Measurements from ENCODE around the gene SMPD2. TPM values are rescaled to one million over a fixed set of nuclear protein-coding genes. Genes with fewer than 3 reads are reported as not detected.

Gene SMPD2
- total RNA-seq, 1 donor from 2014 or later = 6.2 TPM

GRCh38 chr6:109446541-109446940, 6.0 kb downstream of the SMPD2 start:
- Mint-ChIP-seq H3K27ac (ENCODE audit: unreplicated experiment) (no peak overlapping the region), H3K4me1 (ENCODE audit: low read depth, unreplicated experiment) (no peaks in the 10 kb centered on the region), H3K27me3 (ENCODE audit: low read depth, unreplicated experiment) (no peaks in the 10 kb centered on the region), H3K4me3 (ENCODE audit: unreplicated experiment) (no peak overlapping the region), H3K36me3 (ENCODE audit: low read depth, unreplicated experiment) (peaks cover 20% of the 10 kb centered on the region), H3K9me3 (ENCODE audit: unreplicated experiment) (no peaks in the 10 kb centered on the region)
- H3K27me3 ChIP-seq (ENCODE audit: insufficient read depth, low read length) = no peaks in the 10 kb centered on the region
- no peak overlapping the region for H3K4me3 ChIP-seq (ENCODE audit: insufficient read depth, low read depth, low read length)
- H3K27ac ChIP-seq (ENCODE audit: low read depth, low read length) = no peak overlapping the region
- H3K9ac ChIP-seq (ENCODE audit: low read length) = no peak overlapping the region
- TF ChIP-seq EZH2 (IDR thresholded peaks at IDR 0.05; ENCODE audit: insufficient read depth, low read length) = no peak
- no peak for FAIRE-seq
- H3K36me3 ChIP-seq (ENCODE audit: insufficient read depth, low read length) = peaks cover 20% of the 10 kb centered on the region
- no peak overlapping the region for H2AFZ ChIP-seq (ENCODE audit: low read depth, low read length)
- peaks cover under 1% of the 10 kb centered on the region for H3K4me1 ChIP-seq (ENCODE audit: insufficient read depth, low read length)
- H4K20me1 ChIP-seq (ENCODE audit: insufficient read depth, low read length) = peaks cover 46% of the 10 kb centered on the region
- no peak overlapping the region for H3K4me2 ChIP-seq (ENCODE audit: low read length)
- no peaks in the 10 kb centered on the region for H3K9me3 ChIP-seq (ENCODE audit: insufficient read depth, low read depth, low read length)
- H3K79me2 ChIP-seq (ENCODE audit: insufficient read depth, low read length) = no peaks in the 10 kb centered on the region
- no peak for DNase-seq (ENCODE audit: low read depth)

- Histone ChIP-seq H3K9ac (ENCODE audit: low read length) (no peak overlapping the region), H3K4me1 (ENCODE audit: insufficient read depth, low read length) (no peaks in the 10 kb centered on the region), H3K27ac (ENCODE audit: low read depth, low read length) (no peak overlapping the region), H3K9me3 (ENCODE audit: insufficient read depth, low read depth, low read length) (no peaks in the 10 kb centered on the region), H3K36me3 (ENCODE audit: insufficient read depth, low read length) (peaks cover 20% of the 10 kb centered on the region), H3K4me3 (ENCODE audit: insufficient read depth, low read depth, low read length) (no peak overlapping the region), H3K27me3 (ENCODE audit: insufficient read depth, low read length) (no peaks in the 10 kb centered on the region), H2AFZ (ENCODE audit: low read depth, low read length) (no peak overlapping the region), H4K20me1 (ENCODE audit: insufficient read depth, low read length) (peaks cover 41% of the 10 kb centered on the region), H3K79me2 (ENCODE audit: insufficient read depth, low read length) (no peaks in the 10 kb centered on the region), H3K4me2 (ENCODE audit: low read length) (no peak overlapping the region)
- Mint-ChIP-seq H3K27ac (ENCODE audit: unreplicated experiment) (no peak overlapping the region), H3K4me3 (ENCODE audit: unreplicated experiment) (no peak overlapping the region), H3K9me3 (ENCODE audit: unreplicated experiment) (no peaks in the 10 kb centered on the region), H3K36me3 (ENCODE audit: low read depth, unreplicated experiment) (peaks cover 23% of the 10 kb centered on the region), H3K4me1 (ENCODE audit: low read depth, unreplicated experiment) (no peaks in the 10 kb centered on the region), H3K27me3 (ENCODE audit: low read depth, unreplicated experiment) (no peaks in the 10 kb centered on the region)
- FAIRE-seq (no peak), DNase-seq (ENCODE audit: low read depth) (no peak)
- no peak for TF ChIP-seq CTCF (IDR thresholded peaks at IDR 0.05; ENCODE audit: insufficient read depth, low read depth, low read length)
- TF ChIP-seq EZH2 (IDR thresholded peaks at IDR 0.05; ENCODE audit: insufficient read depth, low read length) = no peak
Measured at GRCh38 chr6:109447087-109447486, 6.6 kb downstream of the SMPD2 start.

GRCh38 chr6:109447878-109448555, 7.5 kb downstream of the SMPD2 start:
- Histone ChIP-seq H3K36me3 (ENCODE audit: insufficient read depth, low read length) (peaks cover 19% of the 10 kb centered on the region), H2AFZ (ENCODE audit: low read depth, low read length) (no peak overlapping the region), H3K4me2 (ENCODE audit: low read length) (no peak overlapping the region), H3K27me3 (ENCODE audit: insufficient read depth, low read length) (no peaks in the 10 kb centered on the region), H4K20me1 (ENCODE audit: insufficient read depth, low read length) (peaks cover 32% of the 10 kb centered on the region), H3K79me2 (ENCODE audit: insufficient read depth, low read length) (no peaks in the 10 kb centered on the region), H3K4me3 (ENCODE audit: insufficient read depth, low read depth, low read length) (no peak overlapping the region), H3K9me3 (ENCODE audit: insufficient read depth, low read depth, low read length) (no peaks in the 10 kb centered on the region), H3K27ac (ENCODE audit: low read depth, low read length) (no peak overlapping the region), H3K9ac (ENCODE audit: low read length) (no peak overlapping the region), H3K4me1 (ENCODE audit: insufficient read depth, low read length) (no peaks in the 10 kb centered on the region)
- H3K27me3 Mint-ChIP-seq (ENCODE audit: low read depth, unreplicated experiment) = no peaks in the 10 kb centered on the region
- H3K27ac Mint-ChIP-seq (ENCODE audit: unreplicated experiment) = no peak overlapping the region
- FAIRE-seq (no peak), DNase-seq (ENCODE audit: low read depth) (no peak)
- no peak for TF ChIP-seq CTCF (IDR thresholded peaks at IDR 0.05; ENCODE audit: insufficient read depth, low read depth, low read length)
- TF ChIP-seq EZH2 (IDR thresholded peaks at IDR 0.05; ENCODE audit: insufficient read depth, low read length) = no peak
- H3K36me3 Mint-ChIP-seq (ENCODE audit: low read depth, unreplicated experiment) = peaks cover 25% of the 10 kb centered on the region
- no peak overlapping the region for H3K4me3 Mint-ChIP-seq (ENCODE audit: unreplicated experiment)
- no peaks in the 10 kb centered on the region for H3K9me3 Mint-ChIP-seq (ENCODE audit: unreplicated experiment)
- peaks cover 1% of the 10 kb centered on the region for H3K4me1 Mint-ChIP-seq (ENCODE audit: low read depth, unreplicated experiment)
